ENCODE measurements around the gene TRIO. TPM values are rescaled to one million over a fixed set of nuclear protein-coding genes. Genes with fewer than 3 reads are reported as not detected.

The TRIO gene
- total and polyA plus RNA-seq, 2 donors (not counting 3 experiments of a cell fraction or from before 2014, with no cell fraction given), result 82.9 to 248 TPM

DNA sequence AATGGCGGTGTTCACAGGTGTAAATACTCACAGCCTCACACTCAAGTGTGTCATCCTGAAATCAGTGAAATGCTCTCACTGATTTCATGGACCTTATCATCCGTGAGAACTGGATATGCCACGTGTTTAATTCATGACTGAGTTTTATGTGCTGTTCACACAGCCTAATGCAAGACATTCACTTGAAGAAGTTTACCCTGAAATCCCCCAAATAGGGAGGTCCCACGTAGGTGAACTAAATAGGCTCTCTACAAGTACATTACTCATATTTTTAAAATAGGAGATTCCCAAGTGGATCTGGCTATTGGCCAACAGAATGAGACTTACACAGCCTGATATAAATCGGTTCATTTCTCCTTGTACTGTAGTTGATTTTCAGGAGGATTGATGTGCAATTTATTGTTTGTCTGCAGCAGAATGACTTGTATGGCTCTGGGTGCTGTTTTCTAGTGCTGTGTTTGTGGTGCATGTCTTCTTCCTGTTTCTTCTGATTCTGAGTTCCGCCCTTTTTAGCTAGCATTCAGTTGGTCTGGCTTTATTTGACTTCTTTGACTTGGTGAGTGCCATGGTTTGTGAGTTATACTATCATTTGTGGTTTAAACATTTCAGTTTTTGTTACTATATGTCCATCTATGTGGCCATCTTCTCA is 25.1 kb downstream of the TRIO start:
- no peak overlapping the region for H2AFZ ChIP-seq (ENCODE audit: low read depth, low read length)
- peaks cover 3% of the 10 kb centered on the region for H4K20me1 ChIP-seq (replicated peaks; ENCODE audit: control insufficient read depth, extremely low read depth, insufficient read depth, low read length)
- peak; percentile 51 for DNase-seq (ENCODE audit: low read depth, low spot score)
- no peaks in the 10 kb centered on the region for H3K36me3 ChIP-seq (ENCODE audit: control insufficient read depth in 2 of 2, extremely low read depth in 1 of 2, insufficient read depth in 2 of 2, low read length in 2 of 2)
- peaks cover 99% of the 10 kb centered on the region for H3K79me2 ChIP-seq (ENCODE audit: control insufficient read depth, insufficient read depth, low read length)
- H3K9me1 ChIP-seq (replicated peaks; ENCODE audit: control insufficient read depth, extremely low read depth, insufficient read depth, low read length), result no peaks in the 10 kb centered on the region
- CTCF ChIA-PET, result interaction anchor here (0.9 to 1.9 kb wide), 6 partner anchors 9 to 102 kb away, joined by 3 to 6 read pairs (median 4); no protein-coding TSS in a partner anchor
- BruUV-seq (replicated peaks), result no TSS peak
- H3K9me3 ChIP-seq (replicated peaks; ENCODE audit: control insufficient read depth, insufficient read depth, low read length), result no peaks in the 10 kb centered on the region
- TF ChIP-seq, protein P1, sequence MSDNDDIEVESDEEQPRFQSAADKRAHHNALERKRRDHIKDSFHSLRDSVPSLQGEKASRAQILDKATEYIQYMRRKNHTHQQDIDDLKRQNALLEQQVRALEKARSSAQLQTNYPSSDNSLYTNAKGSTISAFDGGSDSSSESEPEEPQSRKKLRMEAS (IDR thresholded peaks at IDR 0.05; ENCODE audit: insufficient read depth, insufficient read length), result no peak
- TF ChIP-seq MYC (IDR thresholded peaks at IDR 0.05; ENCODE audit: low read depth, low read length), result no peak
- TF ChIP-seq POLR2A (IDR thresholded peaks at IDR 0.05; ENCODE audit: low read depth, low read length), result no peak
- TF ChIP-seq FOS (IDR thresholded peaks at IDR 0.05; ENCODE audit: borderline replicate concordance, insufficient read depth, low read length), result no peak
- TF ChIP-seq EZH2 (IDR thresholded peaks at IDR 0.05; ENCODE audit: borderline replicate concordance, low read depth, low read length, severe bottlenecking), result no peak
- peak; percentile 13 for TF ChIP-seq POLR2AphosphoS5 (IDR thresholded peaks at IDR 0.05; ENCODE audit: insufficient read depth, low read depth, low read length)
- TF ChIP-seq GATA2 (IDR thresholded peaks at IDR 0.05; ENCODE audit: insufficient read depth, insufficient read length, low read depth, low read length), result no peak
- intact Hi-C loops (cut with micrococcal nuclease) (no loop called here), dilution Hi-C loops (cut with MboI; ENCODE audit: extremely low pct_ligation_motif_present, low sequenced_read_pairs) (no loop called here)
- H3K4me1 ChIP-seq (ENCODE audit: control insufficient read depth, extremely low read depth, insufficient read depth, low read length), result peaks cover 66% of the 10 kb centered on the region
- no peak for FAIRE-seq
- H3K9ac ChIP-seq (replicated peaks; ENCODE audit: extremely low read depth, insufficient read depth, low read length), result no peak overlapping the region
- POLR2A ChIA-PET, result no interaction called here
- H3K4me2 ChIP-seq (ENCODE audit: insufficient read depth, low read length), result no peak overlapping the region
- peak overlapping the region; percentile 36 for H3K27ac ChIP-seq (ENCODE audit: insufficient read depth, low read depth, low read length)
- H3K27me3 ChIP-seq (ENCODE audit: control insufficient read depth in 2 of 2, insufficient read depth in 2 of 2, low read length in 2 of 2), result no peaks in the 10 kb centered on the region
- H3K4me3 ChIP-seq (replicated peaks in 1 of 3; ENCODE audit: insufficient read depth in 1 of 3, low read depth in 1 of 3, low read length in 3 of 3), result no peak overlapping the region

DNA sequence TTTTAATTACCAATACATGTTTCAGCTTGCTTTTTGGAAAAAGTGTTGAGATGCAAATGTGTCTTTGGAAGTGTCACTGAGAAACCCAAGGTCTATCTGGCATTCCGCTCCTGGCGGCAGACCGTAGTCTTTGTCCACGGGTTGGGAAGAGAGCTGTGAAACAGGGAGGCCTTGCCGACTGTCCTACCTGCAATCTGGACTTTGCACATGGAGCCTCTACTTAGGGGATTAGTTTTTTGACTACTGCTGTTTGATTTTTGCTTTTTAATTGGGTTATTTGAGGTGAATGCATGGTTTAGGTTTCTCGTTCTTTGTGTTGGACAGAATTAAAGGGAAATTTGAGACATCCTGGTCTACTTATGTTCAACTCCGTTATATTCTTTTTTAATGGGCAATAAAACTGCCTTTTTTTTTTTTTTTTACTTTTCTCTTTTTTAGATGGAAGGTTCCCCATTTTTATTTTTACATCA is 25.7 kb downstream of the TRIO start:
- H3K4me2 ChIP-seq (ENCODE audit: insufficient read depth, low read length), result no peak overlapping the region
- CTCF ChIA-PET, result interaction anchor here (0.9 to 1.9 kb wide), 4 partner anchors 10 to 15 kb away, joined by 4 to 6 read pairs (median 4); no protein-coding TSS in a partner anchor
- TF ChIP-seq FOS (IDR thresholded peaks at IDR 0.05; ENCODE audit: borderline replicate concordance, insufficient read depth, low read length) (no peak), POLR2AphosphoS5 (IDR thresholded peaks at IDR 0.05; ENCODE audit: insufficient read depth, low read depth, low read length) (no peak), GATA2 (IDR thresholded peaks at IDR 0.05; ENCODE audit: insufficient read depth, insufficient read length, low read depth, low read length) (no peak), POLR2A (IDR thresholded peaks at IDR 0.05; ENCODE audit: low read depth, low read length) (no peak), EZH2 (IDR thresholded peaks at IDR 0.05; ENCODE audit: borderline replicate concordance, low read depth, low read length, severe bottlenecking) (no peak), MYC (IDR thresholded peaks at IDR 0.05; ENCODE audit: low read depth, low read length) (no peak), JUN (IDR thresholded peaks at IDR 0.05; ENCODE audit: borderline replicate concordance, insufficient read depth, insufficient read length, low read depth) (no peak)
- TF ChIP-seq, protein P1 (IDR thresholded peaks at IDR 0.05; ENCODE audit: insufficient read depth, insufficient read length), result no peak
- TF ChIP-seq, protein P2, sequence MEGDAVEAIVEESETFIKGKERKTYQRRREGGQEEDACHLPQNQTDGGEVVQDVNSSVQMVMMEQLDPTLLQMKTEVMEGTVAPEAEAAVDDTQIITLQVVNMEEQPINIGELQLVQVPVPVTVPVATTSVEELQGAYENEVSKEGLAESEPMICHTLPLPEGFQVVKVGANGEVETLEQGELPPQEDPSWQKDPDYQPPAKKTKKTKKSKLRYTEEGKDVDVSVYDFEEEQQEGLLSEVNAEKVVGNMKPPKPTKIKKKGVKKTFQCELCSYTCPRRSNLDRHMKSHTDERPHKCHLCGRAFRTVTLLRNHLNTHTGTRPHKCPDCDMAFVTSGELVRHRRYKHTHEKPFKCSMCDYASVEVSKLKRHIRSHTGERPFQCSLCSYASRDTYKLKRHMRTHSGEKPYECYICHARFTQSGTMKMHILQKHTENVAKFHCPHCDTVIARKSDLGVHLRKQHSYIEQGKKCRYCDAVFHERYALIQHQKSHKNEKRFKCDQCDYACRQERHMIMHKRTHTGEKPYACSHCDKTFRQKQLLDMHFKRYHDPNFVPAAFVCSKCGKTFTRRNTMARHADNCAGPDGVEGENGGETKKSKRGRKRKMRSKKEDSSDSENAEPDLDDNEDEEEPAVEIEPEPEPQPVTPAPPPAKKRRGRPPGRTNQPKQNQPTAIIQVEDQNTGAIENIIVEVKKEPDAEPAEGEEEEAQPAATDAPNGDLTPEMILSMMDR (IDR thresholded peaks at IDR 0.05; ENCODE audit: extremely low read depth in 1 of 2, insufficient read depth in 1 of 2, low read depth in 1 of 2, low read length in 2 of 2), result no peak
- FAIRE-seq, result no peak
- intact Hi-C loops (cut with micrococcal nuclease) (no loop called here), dilution Hi-C loops (cut with MboI; ENCODE audit: extremely low pct_ligation_motif_present, low sequenced_read_pairs) (no loop called here)
- POLR2A ChIA-PET, result no interaction called here
- H4K20me1 ChIP-seq (replicated peaks; ENCODE audit: control insufficient read depth, extremely low read depth, insufficient read depth, low read length), result peaks cover 3% of the 10 kb centered on the region
- no peaks in the 10 kb centered on the region for H3K9me1 ChIP-seq (replicated peaks; ENCODE audit: control insufficient read depth, extremely low read depth, insufficient read depth, low read length)
- no peaks in the 10 kb centered on the region for H3K27me3 ChIP-seq (ENCODE audit: control insufficient read depth in 2 of 2, insufficient read depth in 2 of 2, low read length in 2 of 2)
- H3K4me3 ChIP-seq (replicated peaks in 1 of 3; ENCODE audit: insufficient read depth in 1 of 3, low read depth in 1 of 3, low read length in 3 of 3), result no peak overlapping the region
- peaks cover 99% of the 10 kb centered on the region for H3K79me2 ChIP-seq (ENCODE audit: control insufficient read depth, insufficient read depth, low read length)
- no TSS peak for BruUV-seq (replicated peaks)
- no peak overlapping the region for H3K27ac ChIP-seq (ENCODE audit: insufficient read depth, low read depth, low read length)
- peaks cover 71% of the 10 kb centered on the region for H3K4me1 ChIP-seq (ENCODE audit: control insufficient read depth, extremely low read depth, insufficient read depth, low read length)
- H3K36me3 ChIP-seq (ENCODE audit: control insufficient read depth in 2 of 2, extremely low read depth in 1 of 2, insufficient read depth in 2 of 2, low read length in 2 of 2), result no peaks in the 10 kb centered on the region
- H3K9ac ChIP-seq (replicated peaks; ENCODE audit: extremely low read depth, insufficient read depth, low read length), result no peak overlapping the region
- H2AFZ ChIP-seq (ENCODE audit: low read depth, low read length), result no peak overlapping the region
- H3K9me3 ChIP-seq (replicated peaks; ENCODE audit: control insufficient read depth, insufficient read depth, low read length), result no peaks in the 10 kb centered on the region
- DNase-seq (ENCODE audit: low read depth, low spot score), result no peak
